ENCODE data around the gene PCDHB16. TPM values are rescaled to one million over a fixed set of nuclear protein-coding genes. Genes with fewer than 3 reads are reported as not detected.

PCDHB16 gene
- polyA plus RNA-seq, 1 donor from 2014 or later: 2.8 TPM

GRCh38 chr5:141234109-141234667, 52.0 kb downstream of the PCDHB16 start:
- Histone ChIP-seq H2AFZ (ENCODE audit: low read depth, low read length) (no peak overlapping the region), H3K4me3 (ENCODE audit: low read length) (no peak overlapping the region), H3K36me3 (ENCODE audit: insufficient read depth, low read length) (peaks cover 6% of the 10 kb centered on the region), H3F3A (ENCODE audit: insufficient read depth, low read length, poor library complexity, severe bottlenecking) (no peaks in the 10 kb centered on the region), H3K9me2 (ENCODE audit: insufficient read depth, low read length) (no peaks in the 10 kb centered on the region), H4K20me1 (ENCODE audit: insufficient read depth) (no peaks in the 10 kb centered on the region), H3K27ac (ENCODE audit: low read length) (no peak overlapping the region), H3K4me2 (ENCODE audit: low read length) (no peak overlapping the region), H3K9me3 (ENCODE audit: low read length) (peaks cover 30% of the 10 kb centered on the region), H3K79me2 (replicated peaks; ENCODE audit: insufficient read depth, low read length) (peaks cover 7% of the 10 kb centered on the region), H3K9ac (ENCODE audit: low read length) (no peak overlapping the region), H3K27me3 (ENCODE audit: insufficient read depth, low read depth, low read length) (no peaks in the 10 kb centered on the region)
- TF ChIP-seq REST (IDR thresholded peaks at IDR 0.05; ENCODE audit: borderline replicate concordance) (no peak), RAD21 (conservative IDR thresholded peaks at IDR 0.05) (no peak), POLR2AphosphoS5 (IDR thresholded peaks at IDR 0.05) (no peak), EZH2 (IDR thresholded peaks at IDR 0.05; ENCODE audit: borderline replicate concordance, insufficient read depth, low read length, poor library complexity, severe bottlenecking) (no peak), SMC3 (conservative IDR thresholded peaks at IDR 0.05; ENCODE audit: poor library complexity) (no peak), MXI1 (conservative IDR thresholded peaks at IDR 0.05; ENCODE audit: poor library complexity, severe bottlenecking) (no peak), TAF1 (IDR thresholded peaks at IDR 0.05; ENCODE audit: low read depth) (no peak), EP300 (conservative IDR thresholded peaks at IDR 0.05; ENCODE audit: poor library complexity, severe bottlenecking) (no peak)
- TF ChIP-seq, protein P1, sequence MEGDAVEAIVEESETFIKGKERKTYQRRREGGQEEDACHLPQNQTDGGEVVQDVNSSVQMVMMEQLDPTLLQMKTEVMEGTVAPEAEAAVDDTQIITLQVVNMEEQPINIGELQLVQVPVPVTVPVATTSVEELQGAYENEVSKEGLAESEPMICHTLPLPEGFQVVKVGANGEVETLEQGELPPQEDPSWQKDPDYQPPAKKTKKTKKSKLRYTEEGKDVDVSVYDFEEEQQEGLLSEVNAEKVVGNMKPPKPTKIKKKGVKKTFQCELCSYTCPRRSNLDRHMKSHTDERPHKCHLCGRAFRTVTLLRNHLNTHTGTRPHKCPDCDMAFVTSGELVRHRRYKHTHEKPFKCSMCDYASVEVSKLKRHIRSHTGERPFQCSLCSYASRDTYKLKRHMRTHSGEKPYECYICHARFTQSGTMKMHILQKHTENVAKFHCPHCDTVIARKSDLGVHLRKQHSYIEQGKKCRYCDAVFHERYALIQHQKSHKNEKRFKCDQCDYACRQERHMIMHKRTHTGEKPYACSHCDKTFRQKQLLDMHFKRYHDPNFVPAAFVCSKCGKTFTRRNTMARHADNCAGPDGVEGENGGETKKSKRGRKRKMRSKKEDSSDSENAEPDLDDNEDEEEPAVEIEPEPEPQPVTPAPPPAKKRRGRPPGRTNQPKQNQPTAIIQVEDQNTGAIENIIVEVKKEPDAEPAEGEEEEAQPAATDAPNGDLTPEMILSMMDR (IDR thresholded peaks at IDR 0.05; ENCODE audit: poor library complexity, severe bottlenecking): no peak

Other genes starting within 250 kb of the PCDHB16 start
- 7.6 and 9.3 TPM in 2 replicates for gene PCDHAC2, start 215.9 kb upstream of the PCDHB16 start, polyA plus RNA-seq
- gene PCDHB1, start 131.0 kb upstream of the PCDHB16 start, polyA plus RNA-seq: 0.10 TPM in 1 of 2 replicates, not detected in the other
- gene PCDHB2, start 87.8 kb upstream of the PCDHB16 start, polyA plus RNA-seq: 103 and 105 TPM in 2 replicates
- gene PCDHB3, start 81.9 kb upstream of the PCDHB16 start, polyA plus RNA-seq: 3.9 and 4.9 TPM in 2 replicates
- gene PCDHB4, start 60.6 kb upstream of the PCDHB16 start, polyA plus RNA-seq: 4.2 and 4.3 TPM in 2 replicates
- 4.5 and 4.7 TPM in 2 replicates for gene PCDHB5, start 47.2 kb upstream of the PCDHB16 start, polyA plus RNA-seq
- gene PCDHB6, start 32.3 kb upstream of the PCDHB16 start, polyA plus RNA-seq: 1.6 and 1.7 TPM in 2 replicates
- gene PCDHB7, start 9.7 kb upstream of the PCDHB16 start, polyA plus RNA-seq: 0.99 and 2.1 TPM in 2 replicates
- gene PCDHB8, start 4.6 kb upstream of the PCDHB16 start, polyA plus RNA-seq: 0.76 and 0.81 TPM in 2 replicates
- gene PCDHB9, start 4.8 kb downstream of the PCDHB16 start, polyA plus RNA-seq: 4.8 and 4.9 TPM in 2 replicates
- gene PCDHB10, start 10.0 kb downstream of the PCDHB16 start, polyA plus RNA-seq: 8.7 and 9.6 TPM in 2 replicates
- 2.7 and 3.7 TPM in 2 replicates for gene PCDHB11, start 17.2 kb downstream of the PCDHB16 start, polyA plus RNA-seq
- 1.3 and 2.2 TPM in 2 replicates for gene PCDHB12, start 26.3 kb downstream of the PCDHB16 start, polyA plus RNA-seq
- gene PCDHB13, start 31.5 kb downstream of the PCDHB16 start, polyA plus RNA-seq: 1.0 and 1.6 TPM in 2 replicates
- gene PCDHB14, start 41.0 kb downstream of the PCDHB16 start, polyA plus RNA-seq: 12.6 and 18.3 TPM in 2 replicates
- 11.2 and 13.7 TPM in 2 replicates for gene PCDHB15, start 63.0 kb downstream of the PCDHB16 start, polyA plus RNA-seq
- gene SLC25A2, start 121.7 kb downstream of the PCDHB16 start, polyA plus RNA-seq: not detected in 2 replicates
- gene TAF7, start 138.4 kb downstream of the PCDHB16 start, polyA plus RNA-seq: 173 and 198 TPM in 2 replicates
- gene PCDHGA1, start 148.1 kb downstream of the PCDHB16 start, polyA plus RNA-seq: 0.19 and 0.50 TPM in 2 replicates
- 0.21 and 0.26 TPM in 2 replicates for gene PCDHGA2, start 156.4 kb downstream of the PCDHB16 start, polyA plus RNA-seq
- 0.10 and 0.26 TPM in 2 replicates for gene PCDHGA3, start 161.4 kb downstream of the PCDHB16 start, polyA plus RNA-seq
- 0.46 and 0.68 TPM in 2 replicates for gene PCDHGB1, start 167.7 kb downstream of the PCDHB16 start, polyA plus RNA-seq
- gene PCDHGA4, start 172.6 kb downstream of the PCDHB16 start, polyA plus RNA-seq: 0.38 TPM in 1 of 2 replicates, not detected in the other
- 0.30 and 0.43 TPM in 2 replicates for gene PCDHGB2, start 177.6 kb downstream of the PCDHB16 start, polyA plus RNA-seq
- 0.25 TPM in 1 of 2 replicates, not detected in the other for gene PCDHGA5, start 181.8 kb downstream of the PCDHB16 start, polyA plus RNA-seq
- gene PCDHGB3, start 187.9 kb downstream of the PCDHB16 start, polyA plus RNA-seq: not detected in 2 replicates
- gene PCDHGA6, start 191.5 kb downstream of the PCDHB16 start, polyA plus RNA-seq: 0.09 TPM in 1 of 2 replicates, not detected in the other
- not detected in 2 replicates for gene PCDHGA7, start 200.4 kb downstream of the PCDHB16 start, polyA plus RNA-seq
- gene PCDHGB4, start 205.3 kb downstream of the PCDHB16 start, polyA plus RNA-seq: 9.3 and 13.0 TPM in 2 replicates
- 0.19 and 0.38 TPM in 2 replicates for gene PCDHGA8, start 210.2 kb downstream of the PCDHB16 start, polyA plus RNA-seq
- 0.17 and 0.54 TPM in 2 replicates for gene PCDHGB5, start 215.6 kb downstream of the PCDHB16 start, polyA plus RNA-seq
- gene PCDHGA9, start 220.4 kb downstream of the PCDHB16 start, polyA plus RNA-seq: 0.11 TPM in 1 of 2 replicates, not detected in the other
- 29.2 and 34.4 TPM in 2 replicates for gene PCDHGB6, start 225.6 kb downstream of the PCDHB16 start, polyA plus RNA-seq
- gene PCDHGA10, start 230.6 kb downstream of the PCDHB16 start, polyA plus RNA-seq: 7.3 and 8.1 TPM in 2 replicates
- gene PCDHGB7, start 235.3 kb downstream of the PCDHB16 start, polyA plus RNA-seq: 4.7 and 5.1 TPM in 2 replicates
- 0.32 and 0.62 TPM in 2 replicates for gene PCDHGA11, start 238.7 kb downstream of the PCDHB16 start, polyA plus RNA-seq
- 0.11 and 0.56 TPM in 2 replicates for gene PCDHGA12, start 248.1 kb downstream of the PCDHB16 start, polyA plus RNA-seq

All from neural cell (in vitro differentiated cells).